GM21515 (cell line): Measurements from ENCODE around the gene KIAA0232.
"Not testable (repeated sequence)": the region's sequence is repeated elsewhere in the genome, so short reads cannot be mapped to it uniquely, and the experiment has no call there.

Experiments used
- ATAC-seq: cut with Tn5 transposase; IDR thresholded peaks from one replicate; pipeline ENCODE4 v1.9.1; 2021; ENCODE audit not compliant: unreplicated experiment

KIAA0232 gene

DNA sequence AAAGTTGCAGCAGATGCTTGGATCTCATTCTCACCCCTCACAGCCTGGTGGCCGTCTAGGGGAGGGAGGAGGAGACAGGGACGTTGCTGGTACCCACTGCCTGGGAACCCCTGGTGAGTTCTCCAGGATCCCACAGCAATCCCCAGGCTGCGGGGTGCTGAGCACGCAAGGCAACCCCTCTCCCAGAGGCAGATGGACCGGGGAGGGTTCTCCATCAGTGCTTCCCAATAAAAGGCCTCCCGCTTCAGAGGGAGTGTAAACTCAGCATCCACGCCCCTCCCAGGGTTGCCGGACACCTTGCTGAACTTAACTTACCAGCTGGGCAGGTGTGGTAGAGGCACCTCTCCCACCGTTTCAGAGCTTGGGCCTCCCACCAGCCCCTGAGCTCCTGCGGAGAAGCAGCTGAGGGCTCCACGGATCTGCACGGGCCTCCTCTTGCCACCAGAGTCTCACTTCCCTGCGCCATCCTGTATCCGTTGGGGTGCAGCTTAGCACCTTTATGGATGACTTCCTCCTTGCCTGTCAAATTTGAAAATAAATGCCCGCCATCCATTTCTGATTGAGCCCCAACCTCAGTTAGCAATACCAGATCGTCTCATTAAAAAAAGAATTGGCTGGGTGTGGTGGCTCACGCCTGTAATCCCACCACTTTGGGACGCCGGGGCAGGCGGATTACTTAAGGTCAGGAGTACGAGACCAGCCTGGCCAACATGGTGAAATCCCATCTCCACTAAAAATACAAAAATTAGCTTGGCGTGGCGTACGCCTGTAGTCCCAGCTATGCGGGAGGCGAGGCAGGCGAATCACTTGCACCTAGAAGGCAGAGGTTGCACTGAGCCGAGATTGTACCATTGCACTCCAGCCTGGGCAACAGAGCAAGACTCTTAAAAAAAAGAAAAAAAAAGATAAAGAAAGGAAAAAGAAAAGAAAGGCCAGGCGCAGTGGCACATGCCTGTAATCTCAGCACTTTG, 112.3 kb downstream of the KIAA0232 start:
- ATAC-seq = no peak

- ATAC-seq = no peak
Measured at GRCh38 chr4:6896035-6896434, 113.5 kb downstream of the KIAA0232 start.

GRCh38 chr4:6898763-6899162, 116.2 kb downstream of the KIAA0232 start:
- ATAC-seq = no peak

- no peak for ATAC-seq
Measured at GRCh38 chr4:6900181-6900812, 117.8 kb downstream of the KIAA0232 start.

- no peak for ATAC-seq
Measured at GRCh38 chr4:6900956-6901355, 118.4 kb downstream of the KIAA0232 start.

- ATAC-seq = no peak
Measured at GRCh38 chr4:6901669-6902317, 119.3 kb downstream of the KIAA0232 start.

- no peak for ATAC-seq
Measured at GRCh38 chr4:6902318-6903042, 120.0 kb downstream of the KIAA0232 start.

DNA sequence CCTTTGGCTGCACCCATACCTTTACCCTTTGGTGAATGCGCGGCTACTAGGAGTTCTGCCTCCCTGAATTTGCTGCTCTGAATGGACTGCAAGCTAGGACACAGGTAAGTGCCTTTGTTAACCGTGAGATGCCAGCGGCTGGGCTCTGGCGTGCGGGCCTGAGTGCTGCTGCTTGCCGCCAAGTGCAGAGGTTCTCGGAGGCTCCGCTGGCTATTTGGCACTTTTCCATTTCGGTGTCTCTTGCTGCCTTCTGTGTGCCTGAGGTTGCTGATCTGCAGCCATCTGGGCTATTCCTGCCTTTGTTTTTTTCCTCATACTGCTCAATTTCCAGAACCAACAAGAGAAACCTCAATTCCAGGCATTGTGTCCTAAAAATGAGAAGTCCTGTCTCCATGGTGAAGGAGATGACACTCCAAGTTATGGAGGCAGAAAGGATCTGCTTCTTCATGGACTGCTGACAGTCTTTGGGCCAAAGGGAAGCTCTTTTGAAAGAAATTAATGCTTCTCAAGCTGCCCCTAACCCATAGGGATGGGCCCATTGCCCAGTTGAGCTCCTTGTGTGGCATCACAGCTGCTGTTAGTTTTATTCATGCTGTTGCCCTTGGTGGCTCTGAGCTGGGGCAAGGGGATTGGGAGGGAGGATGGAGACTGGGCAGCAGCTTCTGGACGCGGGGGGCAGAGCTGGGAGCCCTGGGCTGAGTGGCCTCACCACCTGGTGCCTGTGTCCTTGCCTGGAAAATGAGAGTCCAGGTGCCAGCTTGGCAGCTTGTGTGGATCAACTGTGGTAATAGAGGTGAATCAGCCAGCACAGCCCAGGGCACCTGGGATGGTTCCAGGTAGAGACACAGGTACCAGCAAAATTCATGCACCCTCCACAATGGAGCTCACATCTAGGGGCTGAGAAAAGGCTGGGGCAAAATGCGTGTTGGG, 123.3 kb downstream of the KIAA0232 start:
- no peak for ATAC-seq

- not testable (repeated sequence) for ATAC-seq
Measured at GRCh38 chr4:6906486-6906885, 124.0 kb downstream of the KIAA0232 start.

- ATAC-seq = no peak
Measured at GRCh38 chr4:6907658-6908191, 125.2 kb downstream of the KIAA0232 start.

DNA sequence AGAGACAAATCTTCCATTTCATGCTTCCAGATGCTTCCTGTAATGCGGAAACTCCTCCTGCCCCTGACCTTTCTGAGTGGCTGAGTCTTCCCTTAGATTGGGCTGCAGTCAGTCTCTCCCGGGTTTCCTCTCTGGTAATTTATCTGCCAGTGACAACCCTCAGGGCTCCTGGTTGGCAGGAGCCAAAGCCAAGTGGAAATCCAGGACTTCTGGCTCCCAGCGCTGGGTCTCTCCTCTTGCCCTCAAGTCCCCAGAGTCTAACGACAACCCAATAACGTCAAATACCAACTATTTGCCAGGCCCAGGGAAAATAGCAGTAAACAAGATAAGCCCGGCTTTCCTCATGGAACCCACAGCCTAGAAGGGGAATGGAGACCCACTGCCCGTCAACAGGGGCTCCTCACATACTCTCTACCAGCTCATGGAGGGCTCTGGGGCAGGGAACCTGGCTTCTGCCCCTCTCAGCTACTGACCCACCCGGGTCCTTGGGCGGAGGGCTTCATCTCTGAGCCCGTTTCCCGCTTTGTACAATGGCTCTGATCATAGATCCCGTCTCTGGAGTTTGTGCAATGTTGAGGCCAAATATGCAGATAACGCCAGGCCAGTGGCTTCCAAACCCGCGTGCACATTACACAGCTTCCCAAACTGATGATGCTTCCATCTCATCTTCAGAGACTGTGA, 126.0 kb downstream of the KIAA0232 start:
- ATAC-seq = no peak

DNA sequence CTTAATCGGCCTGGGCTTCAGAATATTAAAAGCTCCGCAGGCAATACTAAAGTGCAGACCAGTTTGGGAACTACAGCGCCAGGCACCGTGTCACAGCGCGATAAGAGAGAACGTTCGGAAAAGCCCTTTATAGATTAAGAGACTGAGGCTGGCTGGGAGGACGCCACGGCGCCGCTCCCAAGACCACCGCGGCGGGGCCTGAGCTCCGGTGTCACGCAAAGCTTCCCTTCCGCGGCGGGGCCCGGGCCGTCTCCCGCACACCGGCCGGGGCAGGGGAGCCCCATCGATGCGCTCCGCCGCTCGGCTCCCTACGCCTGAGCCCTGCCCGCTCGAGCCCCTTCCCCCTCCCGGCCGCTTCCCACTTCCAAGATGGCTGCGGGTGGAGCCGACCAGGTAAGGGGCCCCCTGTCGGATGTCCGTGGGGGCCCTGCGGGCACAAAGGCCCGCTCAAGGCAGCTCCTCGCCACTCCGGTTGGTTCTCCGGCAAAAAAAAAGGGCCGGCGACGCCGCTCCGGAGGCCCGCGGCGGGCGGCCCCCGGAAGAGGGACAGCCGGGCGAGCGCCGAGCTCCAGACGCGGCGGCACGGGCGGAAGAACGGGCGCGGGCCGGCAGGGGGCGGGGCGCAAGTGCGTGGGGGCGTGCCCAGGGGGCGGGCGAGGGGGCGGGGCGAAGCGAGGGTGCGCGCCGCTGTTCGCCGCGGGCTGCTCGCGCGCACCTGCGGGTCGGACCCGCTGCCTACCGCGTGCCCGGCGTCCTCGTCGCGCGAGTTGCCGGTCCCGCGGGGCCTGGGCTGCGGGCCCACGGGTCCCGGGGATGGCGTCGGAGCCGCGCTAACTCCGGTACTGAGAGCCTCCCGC, 126.8 kb downstream of the KIAA0232 start, which contains the start of gene TBC1D14:
Gene TBC1D14 (plus strand): TSS at position 714 of the 857 bp plus-strand sequence. CDS start 13,564 bp downstream, outside the sequence.
- peak; percentile 86 for ATAC-seq

DNA sequence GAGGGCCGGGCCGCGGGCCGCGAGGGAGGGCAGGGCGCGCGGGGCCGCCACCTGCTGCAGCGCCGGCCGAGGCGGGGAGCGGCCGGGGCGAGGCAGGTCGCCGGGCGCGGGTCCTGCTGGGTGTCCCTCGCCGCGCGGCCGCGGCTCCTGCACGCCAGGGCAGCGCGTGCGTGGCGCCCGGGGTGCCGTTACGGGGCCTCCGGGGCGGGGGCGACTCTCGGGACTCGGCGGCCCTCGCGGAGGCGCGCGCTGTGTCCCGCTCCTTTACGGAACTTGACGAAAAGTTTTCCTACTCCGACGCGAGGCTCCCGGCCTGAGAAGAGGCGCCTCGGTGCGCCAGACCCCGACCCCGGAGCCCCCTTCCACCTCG, 127.4 kb downstream of the KIAA0232 start:
- ATAC-seq = peak; percentile 38

DNA sequence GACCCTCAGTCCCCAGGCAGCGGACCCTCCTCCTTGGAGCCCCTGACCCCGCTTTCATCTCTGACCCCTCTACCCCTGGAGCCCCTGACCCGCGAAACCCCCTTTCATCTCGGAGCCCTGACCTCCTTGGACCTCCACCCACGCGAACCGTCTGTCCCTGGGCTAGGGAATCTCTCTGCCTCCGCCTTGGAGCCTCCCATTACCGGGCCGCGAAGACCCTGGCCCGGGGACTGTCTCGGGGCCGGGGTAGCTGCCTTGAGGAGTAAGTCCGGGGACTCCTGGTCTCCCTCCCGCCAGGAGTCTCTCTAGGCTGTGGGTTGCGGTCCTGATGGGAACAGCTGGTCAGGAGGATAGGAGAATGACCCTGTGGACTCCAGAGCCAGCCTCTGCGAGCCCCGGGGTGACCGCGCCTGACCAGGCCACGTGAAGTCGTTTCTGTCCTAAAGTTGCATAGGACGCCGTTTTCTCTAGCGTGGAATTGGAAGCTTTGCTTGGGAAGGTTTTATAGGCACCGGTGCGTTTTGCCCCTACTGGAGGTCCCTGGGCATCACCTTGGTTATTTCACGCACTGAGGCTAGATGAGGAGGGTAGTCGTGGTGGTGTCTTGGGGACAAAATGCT, 127.9 kb downstream of the KIAA0232 start:
- no peak for ATAC-seq

DNA sequence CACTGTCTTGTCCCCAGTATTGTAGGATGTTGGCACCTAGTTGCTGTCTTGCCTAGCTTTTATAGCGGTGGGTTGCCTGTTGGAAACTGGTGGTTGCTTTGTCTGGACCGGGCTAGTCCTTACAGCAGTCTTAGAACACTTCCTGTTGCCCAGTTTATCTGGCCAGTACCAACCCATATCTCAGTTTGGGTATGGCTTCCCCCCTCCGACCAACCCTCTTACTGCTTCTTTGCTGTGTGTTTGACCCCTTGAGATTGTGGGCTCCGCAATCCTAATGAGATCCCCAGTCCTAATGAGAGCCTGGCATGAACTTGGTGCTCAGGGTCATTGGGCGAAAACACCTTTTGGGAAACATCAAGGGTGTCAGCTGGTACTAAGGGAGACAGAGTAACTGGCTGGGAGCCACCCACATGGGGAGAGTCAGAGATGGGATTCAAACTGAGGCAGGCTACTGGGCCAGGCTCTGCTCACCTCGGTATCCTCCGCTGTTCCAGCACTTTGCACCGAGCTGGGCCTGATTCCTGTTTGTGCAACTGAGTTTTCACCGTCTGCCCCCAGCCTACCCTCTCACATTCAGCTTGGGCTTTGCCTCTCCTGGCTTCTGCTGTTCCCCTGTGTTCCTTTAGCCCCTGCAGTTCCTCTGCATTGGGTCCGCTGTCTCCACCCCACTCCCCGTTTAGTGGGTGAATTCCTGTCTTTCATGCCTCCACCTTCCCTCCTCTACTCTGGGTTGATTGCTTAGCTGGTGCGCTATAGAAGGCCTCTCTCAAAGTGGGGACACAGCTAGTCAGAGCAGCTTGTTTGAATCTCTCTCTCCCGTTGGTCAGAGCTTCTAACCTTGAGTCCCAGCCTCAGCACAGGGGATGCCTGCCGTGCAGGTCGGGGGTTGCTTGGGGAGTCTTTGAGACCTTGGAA, 128.7 kb downstream of the KIAA0232 start:
- ATAC-seq = no peak

DNA sequence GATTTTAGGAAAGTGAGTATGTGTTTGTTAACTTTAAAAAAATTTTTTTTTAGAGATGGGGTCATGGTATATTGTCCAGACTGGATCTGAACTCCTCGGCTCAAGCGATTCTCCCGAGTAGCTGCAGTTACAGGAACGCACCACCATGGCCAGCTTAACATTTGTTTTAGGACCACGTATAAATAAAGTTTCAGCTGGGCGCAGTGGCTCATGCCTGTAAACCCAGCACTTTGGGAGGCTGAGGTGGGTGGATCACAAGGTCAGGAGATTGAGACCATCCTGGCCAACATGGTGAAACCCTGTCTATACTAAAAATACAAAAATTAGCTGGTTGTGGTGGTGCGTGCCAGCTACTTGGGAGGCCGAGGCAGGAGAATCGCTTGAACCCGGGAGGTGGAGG, 129.4 kb downstream of the KIAA0232 start:
- not testable (repeated sequence) for ATAC-seq

DNA sequence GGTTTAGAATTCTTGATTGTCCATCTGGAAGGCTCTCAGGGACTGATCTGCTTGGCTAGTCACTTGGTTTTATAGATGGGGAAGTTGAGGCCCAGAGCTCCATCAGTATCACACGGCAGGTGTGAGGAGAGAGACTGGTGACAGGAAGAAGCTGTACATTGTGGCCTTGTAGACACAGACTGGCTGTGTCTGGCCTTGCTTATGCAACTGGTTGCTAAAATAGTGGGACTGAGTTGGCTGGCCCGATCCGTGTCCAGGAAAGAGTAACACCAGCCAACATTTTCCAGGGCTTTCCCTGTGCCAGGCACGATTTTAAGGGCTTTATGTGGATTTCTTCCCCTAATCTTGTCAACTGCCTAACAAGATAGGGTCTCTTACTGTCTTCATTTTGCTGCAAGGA, 129.9 kb downstream of the KIAA0232 start:
- no peak for ATAC-seq
